Medulla oblongata (tissue), 1 donor: ENCODE data around the gene IL15RA.

ENCODE experiments used
- DNase-seq: peaks from one replicate; pipeline ENCODE4 v3.0.0-alpha.2; 2015; ENCODE audit errors: extremely low spot score

IL15RA gene, protein sequence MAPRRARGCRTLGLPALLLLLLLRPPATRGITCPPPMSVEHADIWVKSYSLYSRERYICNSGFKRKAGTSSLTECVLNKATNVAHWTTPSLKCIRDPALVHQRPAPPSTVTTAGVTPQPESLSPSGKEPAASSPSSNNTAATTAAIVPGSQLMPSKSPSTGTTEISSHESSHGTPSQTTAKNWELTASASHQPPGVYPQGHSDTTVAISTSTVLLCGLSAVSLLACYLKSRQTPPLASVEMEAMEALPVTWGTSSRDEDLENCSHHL

DNA sequence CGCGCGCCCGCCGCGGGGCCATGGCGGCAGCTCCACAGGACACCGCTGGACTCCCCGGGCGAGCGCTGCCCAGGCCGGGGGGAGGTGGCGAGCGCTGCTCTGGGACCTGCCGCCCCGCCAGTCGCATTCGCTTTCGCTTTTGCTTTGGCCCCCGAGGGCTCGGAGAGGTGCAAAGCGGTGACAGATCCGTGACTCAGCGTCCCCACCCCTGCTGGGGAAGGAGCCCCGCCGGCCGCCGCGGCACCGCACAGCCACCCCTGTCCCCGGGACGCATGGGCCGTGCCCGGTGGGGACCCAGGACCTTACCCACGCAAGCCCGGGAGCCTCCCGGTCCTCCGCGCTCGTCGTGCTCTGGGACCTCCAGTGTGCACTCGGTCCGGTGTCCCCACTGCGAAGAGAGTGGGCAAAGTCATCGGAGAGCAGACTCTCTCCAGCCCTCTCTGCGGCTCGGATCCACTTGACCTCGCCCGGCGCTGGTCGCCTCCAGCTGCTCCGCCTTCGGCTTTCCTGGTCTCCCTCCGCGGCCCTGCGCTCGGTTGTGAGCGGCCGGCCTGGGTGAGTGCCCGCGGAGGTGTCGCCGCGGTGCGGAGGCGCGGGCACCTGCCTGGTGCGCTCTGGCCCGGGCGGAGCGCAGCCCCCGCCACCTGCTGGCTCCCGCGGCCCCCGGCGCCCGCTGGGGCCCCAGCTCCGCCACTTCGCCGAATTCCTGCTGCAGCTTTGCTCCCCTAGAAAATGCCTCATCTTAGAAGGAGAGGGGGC lies at the start of gene IL15RA:
Gene IL15RA (minus strand): TSS at position 73 of the 759 bp plus-strand sequence. CDS start 51 bp downstream, at position 22.
- DNase-seq, result peak; percentile 54

DNA sequence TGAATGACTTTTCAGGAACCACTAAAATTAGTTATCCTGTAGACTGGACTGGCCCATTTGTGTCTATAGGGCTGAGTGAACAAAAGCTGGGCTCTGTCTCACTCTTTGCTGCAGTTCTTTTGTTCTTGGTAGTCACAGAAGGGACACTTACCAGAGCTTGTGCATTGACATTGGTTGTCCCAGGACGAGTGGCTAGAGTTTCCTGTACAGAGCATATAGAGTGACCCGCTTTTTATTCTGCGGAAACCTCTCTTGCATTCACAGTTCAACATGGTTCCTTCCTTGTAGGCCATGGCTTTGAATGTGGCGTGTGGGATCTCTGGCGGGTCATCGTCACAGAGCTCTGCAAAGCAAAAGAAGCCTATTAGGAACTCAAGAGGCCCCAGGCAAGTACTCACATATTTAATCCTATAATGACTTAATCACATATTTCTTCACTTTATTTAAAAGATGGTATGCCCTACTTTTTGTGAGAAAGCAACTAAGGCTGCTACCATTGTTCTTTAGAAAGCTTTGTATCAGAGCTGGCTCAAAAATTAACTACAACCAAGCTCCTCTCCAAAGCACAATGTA lies 48.4 kb upstream of the IL15RA start:
- DNase-seq, result no peak

DNA sequence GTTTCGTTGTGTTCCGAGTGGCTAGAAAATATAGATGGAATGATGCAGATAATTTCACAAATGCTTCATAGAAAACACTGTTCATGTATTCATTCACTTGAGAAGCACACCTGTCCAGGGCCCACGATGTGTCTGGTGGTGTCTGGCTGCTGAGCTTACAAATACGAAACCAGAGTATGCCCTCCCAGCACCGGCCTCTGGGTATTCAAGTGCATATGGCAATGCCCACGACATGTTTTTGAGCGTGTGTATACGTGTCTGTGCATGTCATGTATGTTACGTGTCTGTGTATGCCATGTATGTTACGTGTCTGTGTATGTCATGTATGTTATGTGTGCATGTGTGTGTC lies 47.0 kb upstream of the IL15RA start:
- no peak for DNase-seq

DNA sequence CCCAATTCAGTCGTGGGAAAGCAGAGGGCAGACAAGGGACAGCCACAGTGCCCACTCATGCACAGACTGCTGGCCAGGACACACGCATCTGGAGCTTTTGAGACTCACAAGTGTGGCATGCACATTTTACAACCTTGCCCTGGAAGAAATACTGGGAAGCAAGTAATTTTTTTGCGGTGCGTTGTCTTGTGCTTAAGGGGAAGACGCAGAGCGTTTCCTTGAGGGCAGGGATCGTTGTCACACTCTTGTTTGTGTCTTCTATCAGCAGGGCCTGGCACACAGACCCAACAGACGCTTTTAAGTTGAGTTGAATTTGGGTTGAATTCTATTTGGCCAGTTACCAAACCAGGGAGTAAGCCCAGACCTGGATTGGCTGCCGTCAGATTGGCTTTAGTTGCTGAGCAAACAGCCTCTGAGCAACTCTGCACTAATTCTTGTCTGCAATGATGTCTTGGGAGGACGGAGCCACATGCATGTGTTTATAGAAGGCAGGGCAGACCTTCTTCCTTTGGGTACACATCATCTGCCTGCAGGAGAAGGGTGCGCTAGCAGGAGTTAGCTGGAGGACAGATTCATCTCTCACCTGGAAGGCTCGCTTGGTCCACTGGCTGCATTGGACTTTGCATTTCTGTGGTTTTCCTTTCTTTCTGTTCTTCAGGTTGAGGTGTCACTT lies 46.5 kb upstream of the IL15RA start:
- DNase-seq, result no peak

DNA sequence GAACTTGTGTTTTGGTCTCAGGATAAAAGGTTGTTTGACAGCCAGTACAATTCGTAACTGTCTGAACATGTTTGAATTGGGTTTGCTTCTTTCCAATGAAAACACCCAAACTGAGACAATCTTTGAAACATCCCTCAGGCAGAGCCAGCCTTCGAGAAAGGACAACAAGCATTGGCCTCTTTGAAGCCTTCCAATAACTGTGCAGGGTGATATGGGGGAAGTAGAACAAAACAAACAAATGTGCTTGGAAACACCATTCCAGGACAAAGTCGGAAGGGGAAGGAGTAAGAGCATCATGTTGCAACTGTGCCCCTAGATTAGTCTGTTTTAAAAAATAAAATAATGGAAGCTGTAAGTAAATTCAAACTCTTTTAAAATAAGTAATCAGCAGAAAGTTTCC lies 45.3 kb upstream of the IL15RA start:
- no peak for DNase-seq

DNA sequence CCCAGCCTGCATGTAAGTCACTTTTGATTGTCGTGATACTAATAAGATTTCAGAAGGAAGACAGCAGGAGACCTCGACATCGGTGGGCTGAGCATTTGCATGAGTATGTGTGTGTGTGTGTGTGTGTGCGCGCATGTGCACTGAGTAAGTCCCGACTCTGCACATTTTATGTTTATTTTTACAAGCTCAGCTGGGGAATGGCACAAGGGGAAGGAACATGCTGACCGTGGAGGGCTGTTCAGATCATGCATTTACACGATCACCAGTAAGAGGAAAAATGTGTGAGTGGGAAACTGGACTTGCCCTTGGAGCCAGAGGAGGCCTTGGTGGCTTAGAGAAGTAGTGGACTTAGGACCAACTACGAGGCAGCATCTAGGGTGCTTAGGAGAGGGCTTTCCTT lies 43.5 kb upstream of the IL15RA start:
- peak; percentile 13 for DNase-seq

DNA sequence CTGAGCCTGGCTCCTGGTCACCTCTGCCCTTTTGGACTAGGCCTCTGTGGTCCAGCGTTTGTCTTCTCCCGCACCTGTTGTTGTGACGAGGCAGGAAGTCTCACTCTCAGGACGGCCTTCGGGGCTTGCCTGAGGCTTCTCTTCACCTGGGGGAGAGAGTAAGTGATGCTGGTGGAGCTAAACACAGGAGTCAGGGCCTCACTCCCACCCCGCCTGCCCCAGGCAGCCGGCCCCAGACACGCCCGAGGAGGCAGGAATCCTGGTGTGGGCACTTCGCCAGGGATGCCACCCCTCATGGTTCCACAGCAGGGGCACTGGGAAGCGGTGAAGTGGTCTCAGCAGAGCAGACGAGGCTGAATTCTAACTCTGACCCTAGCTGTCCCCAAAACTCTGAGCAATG lies 42.5 kb upstream of the IL15RA start:
- DNase-seq, result no peak

DNA sequence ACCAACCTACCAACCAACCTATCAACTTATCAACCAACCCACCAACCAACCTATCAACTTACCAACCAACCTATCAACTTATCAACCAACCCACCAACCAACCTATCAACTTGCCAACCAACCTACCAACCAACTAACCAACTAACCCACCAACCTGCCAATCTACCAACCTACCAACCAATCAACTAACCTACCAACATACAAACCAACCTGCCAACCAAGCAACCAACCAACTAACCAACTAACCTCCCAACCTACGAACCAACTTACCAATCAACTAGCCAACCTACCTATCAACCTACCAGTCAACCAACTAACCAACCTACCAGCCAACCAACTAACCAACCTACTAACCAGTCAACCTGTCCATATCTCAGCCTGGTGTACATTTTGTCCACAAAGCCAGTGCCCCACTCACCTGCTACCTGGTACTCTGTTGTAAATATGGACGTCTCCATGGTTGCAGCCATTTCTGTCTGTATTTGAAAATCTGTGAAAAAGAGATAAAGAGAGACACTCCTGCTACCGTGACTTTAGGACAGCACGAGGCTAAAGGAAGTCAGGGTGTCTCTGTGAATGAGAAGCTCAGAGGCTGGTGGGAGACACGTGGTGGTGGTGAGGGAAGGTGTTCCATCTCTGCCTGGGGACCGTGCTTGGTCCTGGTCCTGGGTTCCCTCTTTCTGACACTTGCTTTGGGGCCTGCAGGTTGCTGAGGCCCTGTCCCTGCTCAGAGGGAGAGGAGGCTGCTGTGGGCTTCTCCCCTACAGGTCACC lies 41.9 kb upstream of the IL15RA start:
- no peak for DNase-seq

DNA sequence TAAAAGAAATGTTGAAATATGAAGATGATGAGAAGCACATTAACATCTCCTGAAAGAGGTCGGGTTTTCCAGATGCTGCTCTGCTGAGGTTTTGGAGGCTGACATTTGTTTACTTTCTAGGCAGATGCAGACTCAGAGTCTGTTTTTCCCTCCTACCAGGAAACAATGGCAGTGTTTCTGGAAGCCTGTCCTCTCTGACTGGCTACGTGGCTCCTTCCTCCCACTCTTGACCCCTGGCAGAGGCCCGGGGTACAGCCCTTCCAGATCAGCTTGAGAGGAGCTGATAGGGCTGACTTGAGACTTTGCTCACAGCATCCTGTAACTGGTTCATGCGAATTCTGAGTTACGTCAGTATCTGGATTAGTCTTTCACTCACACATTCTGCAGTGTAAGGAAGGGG lies 41.1 kb upstream of the IL15RA start:
- DNase-seq, result no peak

DNA sequence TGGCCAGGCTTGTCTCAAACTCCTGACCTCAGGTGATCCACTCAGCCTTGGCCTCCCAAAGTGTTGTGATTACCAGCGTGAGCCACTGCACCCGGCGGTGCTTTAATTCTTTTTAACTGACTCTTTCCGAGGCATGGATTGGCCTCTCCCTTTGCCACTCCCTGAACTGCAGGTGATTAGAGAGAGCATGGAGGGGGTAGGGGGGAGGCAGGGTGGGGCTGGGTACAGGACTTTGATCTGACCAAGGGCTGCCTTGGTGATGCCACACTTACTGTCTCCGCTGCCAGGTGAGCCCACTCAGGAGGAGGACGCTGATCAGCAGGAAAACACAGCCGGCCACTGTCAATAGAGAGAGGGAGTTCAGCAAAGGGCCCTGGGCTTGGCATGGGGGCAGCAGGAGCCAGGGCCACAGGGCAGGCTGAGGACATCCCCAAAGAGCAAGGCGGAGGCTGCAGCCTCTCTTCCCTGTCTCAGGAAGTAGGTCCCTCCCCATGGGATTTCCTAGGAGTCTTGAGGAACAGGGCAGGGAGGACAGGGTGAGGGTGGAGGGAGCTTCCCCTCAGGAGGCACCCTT lies 40.5 kb upstream of the IL15RA start:
- no peak for DNase-seq

DNA sequence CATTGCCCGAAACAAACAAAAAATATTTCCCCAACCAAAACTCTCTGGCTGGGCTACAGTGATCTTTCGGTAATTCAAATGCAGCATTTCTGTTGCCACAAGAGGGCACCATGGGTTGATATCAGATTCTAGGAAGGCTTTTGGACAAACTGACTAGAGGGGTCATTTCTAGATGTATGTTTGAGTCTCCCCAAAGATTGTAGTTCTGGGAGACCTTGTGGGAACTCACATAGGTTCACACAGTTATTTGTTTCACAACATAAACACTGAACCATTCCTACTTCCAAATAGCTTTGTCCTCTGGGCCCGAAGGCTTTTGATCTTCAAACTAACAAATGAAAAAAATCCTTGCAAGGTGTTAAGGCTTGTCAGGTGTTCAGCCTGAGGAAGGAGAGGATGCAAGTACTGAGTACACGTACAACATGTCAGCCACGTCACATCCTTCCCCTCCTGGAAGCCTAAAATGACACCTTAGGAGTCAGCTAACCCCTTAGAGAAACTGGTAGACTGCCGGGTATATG lies 37.0 kb upstream of the IL15RA start:
- peak; percentile 82 for DNase-seq

DNA sequence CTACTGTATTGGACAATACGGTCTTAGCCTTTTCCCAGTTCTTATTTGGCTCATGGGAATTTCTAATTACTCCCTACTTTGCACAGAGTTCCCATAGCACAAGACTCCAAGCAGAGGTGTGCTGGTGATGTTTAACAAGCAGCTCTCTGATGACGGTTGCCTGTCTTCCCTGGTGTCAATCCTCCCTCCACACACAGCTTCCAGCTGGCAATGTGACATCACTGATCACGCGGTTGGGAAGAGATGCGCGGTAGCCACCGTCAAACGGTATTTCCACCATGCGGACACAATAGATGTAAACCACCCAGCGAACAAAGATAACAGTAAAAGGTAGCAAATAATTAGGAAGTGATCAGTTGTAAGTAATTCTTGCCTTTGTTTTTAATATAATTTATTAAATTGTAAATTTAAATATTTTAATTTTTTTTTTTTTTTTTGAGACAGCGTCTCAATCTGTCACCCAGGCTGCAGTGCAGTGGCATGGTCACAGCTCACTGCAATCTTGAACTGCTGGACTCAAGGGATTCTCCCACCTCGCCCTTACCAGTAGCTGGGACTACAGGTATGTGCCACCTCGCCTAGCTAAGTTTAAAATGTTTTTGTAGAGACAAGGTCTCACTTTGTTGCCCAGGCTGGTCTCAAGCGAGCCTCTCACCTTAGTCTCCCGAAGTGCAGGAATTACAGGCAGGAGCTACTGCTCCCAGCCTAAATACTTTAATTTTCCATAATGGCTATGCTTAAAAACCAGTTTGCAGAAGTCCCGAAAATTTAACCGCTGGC lies 36.3 kb upstream of the IL15RA start:
- DNase-seq, result no peak

DNA sequence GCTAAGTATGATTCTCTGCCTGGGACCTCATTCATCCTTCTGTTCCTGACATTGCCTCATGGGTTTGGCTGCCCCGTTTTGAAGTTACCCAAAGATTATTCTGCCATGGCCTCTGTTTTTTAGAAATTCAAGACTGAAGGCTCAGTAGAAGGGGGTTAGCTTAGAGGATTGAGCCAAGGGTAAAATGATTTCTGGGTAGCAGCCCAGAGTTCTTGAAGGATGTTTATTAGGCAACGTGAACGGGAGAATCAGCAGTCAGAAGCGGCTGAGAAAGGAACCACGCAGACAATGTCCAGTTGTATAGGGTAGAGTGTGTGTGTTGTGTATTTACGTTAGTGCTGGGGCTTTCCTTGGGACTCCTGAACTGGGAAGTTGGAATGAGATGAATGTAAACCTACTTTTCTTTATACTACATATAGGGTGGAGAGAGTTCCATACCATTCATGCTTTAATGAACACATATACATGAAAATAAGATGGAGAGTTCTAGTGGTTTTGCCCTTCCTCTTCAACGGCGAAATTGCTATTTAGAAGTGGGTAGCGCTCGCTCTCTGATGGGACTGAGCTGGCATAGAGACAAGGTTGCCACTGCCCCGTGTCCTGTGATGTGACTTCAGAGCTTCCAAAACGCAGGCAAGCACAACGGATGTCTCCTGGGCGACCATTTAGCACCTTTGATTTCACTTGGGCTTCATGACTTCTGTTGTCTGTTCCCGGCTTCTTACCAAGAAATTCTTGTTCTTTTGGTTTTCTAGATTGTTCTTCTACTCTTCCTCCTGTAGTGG lies 35.0 kb upstream of the IL15RA start:
- DNase-seq, result no peak

DNA sequence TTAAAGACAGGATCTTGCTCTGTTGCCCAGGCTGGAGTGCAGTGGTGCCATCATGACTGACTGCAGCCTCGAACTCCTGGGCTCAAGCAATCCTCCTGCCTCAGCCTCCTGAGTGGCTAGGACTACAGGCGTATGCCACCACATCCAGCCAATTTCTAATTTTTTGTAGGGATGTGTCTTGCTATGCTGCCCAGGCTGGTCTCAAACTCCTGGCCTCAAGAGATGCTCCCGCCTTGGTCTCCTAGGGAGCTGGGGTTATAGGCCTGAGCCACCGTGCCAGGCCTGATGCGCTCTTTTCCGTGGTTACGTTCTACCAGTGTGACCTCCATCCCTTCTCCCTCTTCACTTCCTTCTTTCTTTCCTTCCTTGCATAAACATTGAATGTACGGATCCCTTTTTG lies 34.2 kb upstream of the IL15RA start:
- DNase-seq, result no peak

DNA sequence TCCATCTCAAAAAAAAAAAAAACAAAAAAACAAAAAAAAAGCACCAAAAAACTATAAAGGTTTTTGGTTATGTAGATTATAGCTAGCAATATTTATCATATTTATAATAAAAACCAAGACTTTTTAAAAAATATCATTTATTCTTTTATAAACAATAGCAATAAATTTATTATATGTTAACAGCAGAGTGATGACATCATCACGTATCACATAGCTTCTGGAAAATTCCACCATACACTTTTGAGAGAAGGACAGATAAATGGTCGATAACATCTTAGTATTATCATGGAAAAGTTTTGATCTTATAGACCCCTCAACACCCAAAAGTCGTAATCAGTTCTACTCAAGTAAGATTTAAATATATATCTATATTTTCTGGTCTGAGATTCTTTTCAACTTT lies 33.2 kb upstream of the IL15RA start:
- DNase-seq, result no peak

DNA sequence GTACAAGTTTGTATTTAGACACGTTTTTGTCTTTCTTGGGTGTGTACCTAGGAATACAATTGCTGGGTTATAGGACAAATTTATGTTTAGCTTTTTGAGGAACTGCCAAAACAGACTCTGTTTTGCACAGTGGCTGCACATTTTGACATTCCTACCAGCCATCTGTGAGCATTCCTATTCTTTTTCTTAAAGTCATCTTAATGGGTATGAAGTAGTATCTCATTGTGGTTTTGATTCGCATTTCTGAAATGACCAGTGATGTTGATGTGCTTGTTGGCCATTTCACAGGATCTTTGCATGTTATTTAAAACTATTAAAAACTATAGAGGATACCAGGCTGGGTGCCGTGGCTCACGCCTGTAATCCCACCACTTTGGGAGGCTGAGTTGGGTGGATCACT lies 32.6 kb upstream of the IL15RA start:
- no peak for DNase-seq

DNA sequence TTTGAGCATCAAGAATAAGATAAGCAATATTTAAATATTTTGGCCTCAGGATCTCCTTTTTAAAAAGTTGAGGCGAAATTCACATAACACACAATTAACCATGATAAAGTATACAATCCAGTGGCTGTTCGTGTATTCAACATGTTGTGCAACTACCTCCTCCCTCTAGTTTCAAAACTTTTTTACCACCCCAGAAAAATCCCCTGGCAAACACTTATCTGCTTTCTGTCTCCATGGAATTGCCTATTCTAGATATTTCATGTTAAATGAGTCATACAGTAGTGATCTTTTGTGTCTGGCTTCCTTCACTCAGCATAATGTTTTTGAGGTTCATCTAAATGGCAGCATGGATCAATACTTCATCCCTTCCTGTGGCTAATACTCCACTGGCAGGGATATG lies 31.8 kb upstream of the IL15RA start:
- no peak for DNase-seq

DNA sequence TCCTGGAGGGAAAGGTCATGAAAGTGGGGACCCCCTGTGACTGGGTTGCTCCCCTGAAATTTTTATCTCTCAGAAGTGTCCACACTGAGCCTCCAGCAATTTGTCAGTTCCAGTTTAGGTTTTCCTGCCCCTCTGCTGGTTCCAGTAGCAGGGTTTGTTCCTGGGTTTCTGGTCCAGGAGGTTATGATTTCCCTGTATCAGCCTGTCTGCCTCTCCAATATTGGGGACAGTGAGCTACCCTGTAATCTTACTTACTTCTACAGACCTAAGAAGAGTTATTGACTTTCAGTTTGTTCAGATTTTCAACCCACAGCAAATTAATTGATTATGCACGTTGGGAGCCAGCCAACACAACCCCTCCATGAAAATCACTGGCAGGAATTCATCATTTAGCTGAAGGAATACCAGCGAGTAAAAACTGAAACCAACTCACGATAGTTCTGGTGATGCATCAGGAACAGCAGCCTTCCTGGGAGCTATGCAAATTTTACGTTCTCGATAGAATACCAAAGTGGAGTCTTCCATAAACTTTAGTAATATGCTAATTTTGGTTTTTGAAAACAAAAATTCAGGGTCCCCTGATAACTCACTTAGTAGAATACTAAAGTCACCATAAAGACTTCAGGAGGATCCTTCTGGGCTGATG lies 31.3 kb upstream of the IL15RA start:
- DNase-seq, result no peak

DNA sequence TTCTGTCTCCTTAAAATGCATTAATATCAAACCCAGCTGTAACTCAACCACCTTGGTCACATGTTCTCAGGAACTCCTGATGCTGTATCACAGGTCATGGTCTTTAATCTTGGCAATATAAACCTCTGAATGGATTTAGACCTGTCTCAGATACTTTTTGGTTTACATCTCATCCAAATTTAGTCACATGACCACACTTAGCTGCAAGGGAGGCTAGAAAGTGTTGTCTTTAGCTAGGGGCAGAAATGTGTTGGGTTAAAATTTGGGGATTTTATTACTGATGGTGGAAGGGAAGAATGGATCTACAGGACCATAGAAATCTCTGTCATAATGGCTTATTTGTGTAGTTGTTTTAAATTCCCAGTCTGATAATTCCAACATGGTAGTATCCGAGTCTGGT lies 29.6 kb upstream of the IL15RA start:
- no peak for DNase-seq
